GM21737 (cell line): ENCODE measurements around the gene COMMD1.
A peak's percentile ranks its signal among the peaks of the same experiment; 100 is the strongest.
"Not testable (repeated sequence)": the region's sequence is repeated elsewhere in the genome, so short reads cannot be mapped to it uniquely, and the experiment has no call there.

Source experiments
- ATAC-seq: cut with Tn5 transposase; IDR thresholded peaks from one replicate; pipeline ENCODE4 v1.9.1; 2021; ENCODE audit warnings: mild to moderate bottlenecking, moderate library complexity; ENCODE audit not compliant: unreplicated experiment

COMMD1 gene

DNA sequence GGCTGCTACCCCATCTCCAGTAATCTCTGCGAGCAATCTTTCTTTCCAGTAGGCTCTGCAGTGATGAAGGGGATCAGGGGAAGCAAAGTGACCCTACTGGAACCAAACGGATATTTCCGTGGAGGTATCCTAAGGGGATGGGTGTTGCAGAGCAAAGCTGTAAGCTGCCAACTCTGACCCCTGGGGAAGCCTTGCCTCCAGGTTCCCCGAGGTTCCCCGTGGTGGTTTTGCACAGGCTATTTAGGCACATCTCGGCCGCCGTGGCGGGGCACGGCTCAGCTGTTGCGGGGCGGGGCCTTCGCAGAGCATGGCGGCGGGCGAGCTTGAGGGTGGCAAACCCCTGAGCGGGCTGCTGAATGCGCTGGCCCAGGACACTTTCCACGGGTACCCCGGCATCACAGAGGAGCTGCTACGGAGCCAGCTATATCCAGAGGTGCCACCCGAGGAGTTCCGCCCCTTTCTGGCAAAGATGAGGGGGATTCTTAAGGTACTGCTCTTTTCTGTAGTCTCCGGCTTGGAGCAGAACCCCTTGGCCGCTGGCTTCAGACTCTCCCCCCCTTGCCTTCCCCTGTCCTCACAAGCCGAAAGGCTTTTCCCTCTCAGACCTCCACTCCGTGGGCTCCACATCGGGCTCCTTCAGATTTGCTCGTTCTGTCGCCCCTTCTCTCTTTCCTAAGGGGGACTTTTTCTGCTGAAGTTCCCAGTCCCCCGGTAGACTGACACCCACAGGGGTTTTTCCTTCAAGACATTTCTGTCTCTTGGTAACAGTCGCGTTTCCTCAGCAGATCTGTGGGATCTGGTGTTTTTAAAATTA, at the start of gene COMMD1:
Gene COMMD1 (plus strand): TSS at position 303 of the 814 bp plus-strand sequence. CDS start 5 bp downstream, at position 308.
- peak; percentile 97 for ATAC-seq

DNA sequence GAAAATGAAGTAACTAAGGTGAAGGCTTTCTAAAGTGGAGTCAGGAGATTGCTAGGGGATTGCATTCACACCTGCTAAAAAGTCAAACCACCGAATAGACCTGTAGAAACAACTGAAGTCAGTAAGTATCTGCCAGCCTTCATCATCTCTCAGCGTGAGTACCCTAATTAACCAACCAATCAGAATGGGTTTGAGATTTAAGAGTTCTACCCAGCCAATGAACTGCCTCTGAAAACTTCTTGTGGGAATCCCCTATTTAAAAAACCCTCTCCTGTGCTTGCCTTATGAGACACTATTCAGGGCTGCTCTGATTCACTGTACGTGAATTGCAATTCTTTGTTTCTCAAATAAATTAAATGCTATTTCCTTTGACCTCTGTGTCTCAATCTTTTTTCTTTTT, 48.2 kb upstream of the COMMD1 start:
- no peak for ATAC-seq

DNA sequence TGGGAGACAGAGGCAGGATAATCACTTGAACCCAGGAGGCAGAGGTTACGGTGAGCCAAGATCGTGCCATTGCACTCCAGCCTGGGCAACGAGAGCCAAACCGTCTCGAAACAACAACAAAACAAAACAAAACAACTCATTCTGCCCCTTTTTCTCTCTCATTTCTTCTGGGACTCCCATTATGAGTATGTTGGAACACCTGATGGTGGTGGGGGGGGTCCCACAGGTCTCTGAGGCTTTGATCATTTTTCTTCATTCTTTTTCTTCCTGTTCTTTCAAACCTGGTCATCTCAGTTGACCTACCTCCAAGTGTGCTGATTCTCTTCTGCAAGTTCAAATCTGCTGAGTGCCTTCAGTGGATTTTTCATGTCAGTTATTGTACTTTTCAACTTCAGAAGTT, 43.4 kb upstream of the COMMD1 start:
- no peak for ATAC-seq

DNA sequence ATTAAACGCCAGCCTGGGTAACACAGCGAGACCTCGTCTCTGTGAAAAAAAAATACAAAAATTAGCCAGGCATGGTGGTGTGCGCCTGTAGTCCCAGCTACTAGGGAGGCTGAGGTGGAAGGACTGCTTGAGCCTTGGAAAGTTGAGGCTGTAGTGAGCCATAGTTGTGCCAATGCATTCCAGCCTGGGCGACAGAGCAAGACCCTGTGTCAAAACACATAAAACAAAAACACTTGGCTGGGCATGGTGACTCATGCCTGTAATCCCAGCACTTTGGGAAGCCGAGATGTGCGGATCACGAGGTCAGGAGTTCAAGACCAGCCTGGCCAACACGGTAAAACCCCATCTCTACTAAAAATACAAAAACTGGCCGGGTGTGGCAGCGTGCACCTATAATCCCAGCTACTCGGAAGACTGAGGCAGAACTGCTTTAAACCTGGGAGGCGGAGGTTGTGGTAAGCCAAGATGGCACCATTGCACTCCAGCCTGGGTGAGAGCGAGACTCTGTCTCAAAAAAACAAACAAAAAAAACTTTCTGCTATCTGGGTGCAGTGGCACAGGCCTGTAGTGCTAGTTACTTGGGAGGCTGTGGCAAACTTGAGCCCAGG, 38.9 kb upstream of the COMMD1 start:
- ATAC-seq: not testable (repeated sequence)

DNA sequence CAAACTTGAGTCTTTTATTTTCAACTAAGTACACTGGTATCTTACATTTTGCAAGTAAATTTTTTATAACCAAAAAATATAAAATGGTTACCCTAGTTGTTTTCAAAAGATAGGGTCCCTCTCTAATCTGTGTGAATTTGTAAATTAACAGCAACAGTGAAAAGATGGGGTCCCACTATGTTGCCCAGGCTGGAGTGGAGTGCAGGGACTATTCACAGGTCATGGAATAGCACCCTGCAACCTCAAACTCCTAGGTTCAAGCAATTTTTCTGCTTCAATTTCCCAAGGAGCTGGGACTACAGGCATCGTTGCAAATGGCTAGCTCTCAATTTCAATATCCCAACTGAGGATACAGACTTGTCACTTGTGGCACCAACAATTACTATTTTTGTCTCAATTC, 29.1 kb upstream of the COMMD1 start:
- ATAC-seq: no peak

DNA sequence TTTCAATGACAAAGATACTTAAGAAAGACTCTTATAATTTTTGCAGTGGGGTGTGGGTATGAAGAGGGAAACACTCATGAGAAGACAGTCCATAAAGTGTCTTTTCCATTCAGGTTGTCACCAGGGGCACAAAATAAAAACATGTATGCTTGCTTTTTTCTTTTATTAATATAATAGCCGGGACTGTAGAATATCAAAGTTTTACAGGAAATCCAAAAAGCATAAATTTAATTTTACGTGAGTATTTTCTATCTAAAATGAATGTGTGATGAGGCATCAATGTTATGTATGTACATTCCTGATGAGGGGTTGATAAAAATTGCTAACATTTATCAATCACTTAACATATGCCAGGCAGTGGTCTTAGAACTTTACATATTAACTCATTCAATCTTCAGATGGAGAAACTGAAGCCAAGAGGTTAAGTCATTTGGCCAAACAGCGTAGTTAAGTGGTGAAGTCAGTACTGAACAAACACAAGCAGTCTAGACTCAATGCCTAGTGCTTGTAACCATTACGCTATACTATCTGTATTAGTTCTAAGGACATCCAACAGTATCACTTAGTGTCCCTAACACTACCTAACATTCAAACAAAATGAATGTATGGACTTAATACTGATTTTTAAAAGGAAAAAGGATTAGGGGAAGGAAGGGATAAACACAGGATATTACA, 27.8 kb upstream of the COMMD1 start:
- no peak for ATAC-seq

DNA sequence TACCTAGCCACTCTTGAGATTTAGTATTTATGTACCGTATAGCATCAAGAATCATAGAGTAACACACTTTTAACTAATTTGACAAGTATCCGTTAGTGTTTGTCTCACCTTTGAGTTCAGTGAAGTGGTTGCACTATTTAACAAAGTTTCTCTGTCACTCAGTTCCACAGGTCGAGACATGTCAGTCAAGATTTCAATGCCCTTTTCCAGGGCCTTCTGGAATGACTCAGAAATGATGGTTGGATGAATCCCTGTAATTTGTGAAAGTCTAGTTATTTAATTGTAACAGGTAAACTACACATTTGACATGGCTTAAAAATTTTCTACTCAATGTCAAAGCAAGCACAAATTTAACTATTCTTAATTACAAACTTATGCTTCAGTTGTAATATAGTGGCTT, 26.7 kb upstream of the COMMD1 start:
- no peak for ATAC-seq

DNA sequence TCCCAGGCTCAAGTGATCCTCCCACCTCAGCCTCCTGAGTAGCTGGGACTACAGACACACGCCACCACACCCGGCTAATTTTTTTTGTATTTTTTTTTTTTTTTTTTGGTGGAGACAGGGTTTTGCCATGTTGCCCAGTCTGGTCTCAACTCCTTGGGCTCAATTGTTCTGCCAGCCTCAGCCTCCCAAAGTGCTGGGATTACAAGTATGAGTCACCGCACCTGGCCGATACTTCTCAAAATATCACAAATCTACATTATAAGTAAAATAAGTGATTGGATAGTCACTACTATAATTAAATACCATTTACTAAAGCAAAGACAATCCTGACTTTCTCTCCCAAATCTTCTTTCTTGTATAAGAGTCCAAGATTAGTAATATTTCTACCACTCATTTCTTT, 26.1 kb upstream of the COMMD1 start:
- not testable (repeated sequence) for ATAC-seq

DNA sequence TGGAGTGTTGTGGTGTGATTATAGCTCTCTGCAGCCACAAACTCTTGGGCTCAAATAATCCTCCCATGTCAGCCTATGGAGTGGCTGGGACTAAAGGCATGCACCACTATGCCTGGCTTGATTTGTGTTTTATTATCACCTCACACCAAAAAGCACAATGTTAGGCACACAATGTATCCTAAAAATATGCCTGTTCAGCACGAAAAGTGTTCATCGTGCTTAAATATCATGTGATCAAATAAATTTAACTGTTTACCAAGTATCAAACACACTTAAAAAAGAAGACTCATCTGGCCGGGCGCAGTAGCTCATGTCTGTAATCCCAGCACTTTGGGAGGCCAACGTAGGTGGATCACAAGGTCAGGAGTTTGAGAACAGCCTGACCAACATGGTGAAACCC, 22.6 kb upstream of the COMMD1 start:
- ATAC-seq: no peak

DNA sequence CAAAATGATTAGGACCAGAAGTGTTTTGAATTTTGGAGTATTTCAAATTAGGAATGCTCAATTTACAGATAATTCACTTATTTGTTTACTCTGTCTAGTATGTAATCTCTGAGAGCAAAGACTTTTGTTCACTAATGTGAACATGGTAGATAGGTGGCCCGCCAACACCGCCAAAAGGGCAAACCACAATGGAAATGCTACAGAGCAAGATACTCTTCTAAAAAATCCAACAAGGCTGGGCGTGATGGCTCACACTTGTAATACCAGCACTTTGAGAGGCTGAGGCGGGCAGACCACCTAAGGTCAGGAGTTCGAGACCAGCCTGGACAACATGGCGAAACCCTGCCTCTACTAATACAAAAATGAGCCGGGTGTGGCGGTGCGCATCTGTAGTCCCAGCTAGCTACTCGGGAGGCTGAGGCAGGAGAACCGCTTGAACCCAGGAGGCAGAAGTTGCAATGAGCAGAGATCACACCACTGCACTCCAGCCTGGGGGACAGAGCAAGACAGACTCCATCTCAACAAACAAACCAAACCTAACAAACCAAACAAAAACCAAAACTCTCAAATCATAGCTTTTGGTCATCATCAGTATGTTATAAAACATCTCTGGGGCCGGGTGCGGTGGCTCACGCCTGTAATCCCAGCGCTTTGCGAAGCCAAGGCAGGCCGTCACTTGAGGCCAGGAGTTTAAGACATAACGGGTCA, 19.4 kb upstream of the COMMD1 start:
- no peak for ATAC-seq

DNA sequence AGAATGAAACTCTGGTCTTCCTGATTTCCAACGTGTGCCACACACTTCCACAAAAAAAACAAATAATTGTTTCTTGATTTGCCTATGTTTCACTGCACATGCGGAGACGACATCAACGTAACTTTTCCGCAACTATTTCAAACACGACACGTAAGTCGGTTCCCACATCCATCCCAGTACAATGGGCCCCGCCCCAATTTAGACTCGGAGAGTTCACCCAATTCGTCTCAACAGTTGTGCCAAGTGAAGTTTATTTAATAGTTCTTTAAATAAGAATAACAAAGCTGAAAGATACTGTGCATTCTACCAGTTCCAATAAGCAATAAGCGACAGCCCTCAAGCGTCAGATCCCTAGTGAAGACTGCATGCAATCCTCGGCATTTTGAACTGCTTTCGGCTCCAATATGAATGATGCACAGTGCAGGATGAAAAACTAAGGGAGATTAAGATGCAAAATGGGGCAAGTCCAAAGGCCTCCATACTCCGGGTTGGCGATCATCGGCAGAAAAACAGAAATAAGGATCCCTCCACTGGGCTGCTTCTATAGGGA, 17.7 kb upstream of the COMMD1 start:
- ATAC-seq: no peak

DNA sequence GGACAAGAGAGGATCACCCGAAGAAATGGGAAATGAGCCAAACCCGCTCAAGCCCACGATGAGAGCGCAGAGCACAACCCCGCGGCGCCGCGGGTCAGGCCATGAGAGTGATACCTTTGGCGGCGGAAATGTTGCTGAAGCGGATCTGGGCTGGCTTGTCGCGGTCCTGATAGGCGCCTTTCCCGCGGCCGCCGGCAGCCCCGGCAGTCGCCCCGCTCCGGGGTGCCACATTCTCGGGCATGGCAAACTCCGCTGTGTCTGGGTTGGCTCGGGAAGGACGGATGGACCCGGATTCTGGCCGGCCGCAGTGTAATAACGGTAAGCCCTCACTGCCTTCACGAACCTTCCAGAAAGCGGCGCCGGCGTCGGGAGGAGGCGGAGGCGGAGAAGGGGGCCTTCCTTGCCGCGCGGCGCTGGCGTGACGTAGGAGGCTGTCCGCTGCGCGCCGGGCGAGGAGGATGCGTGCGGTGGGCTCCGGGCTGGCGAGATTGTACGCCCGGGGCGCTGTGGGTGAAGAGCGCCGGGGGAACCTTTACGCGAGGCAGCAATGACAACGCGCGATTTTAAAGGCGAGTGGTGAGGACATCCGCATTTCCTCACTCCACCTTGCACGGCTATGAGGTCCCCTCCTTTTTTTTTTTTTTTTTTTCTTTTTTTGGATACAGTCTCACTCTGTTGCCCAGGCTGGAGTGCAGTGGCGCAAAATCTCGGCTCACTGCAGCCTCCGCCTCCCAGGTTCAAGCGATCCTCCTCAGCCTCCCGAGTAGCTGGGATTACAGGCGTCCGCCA, 17.0 kb upstream of the COMMD1 start, which contains the start of gene CCT4:
Gene CCT4 (minus strand): TSS at position 390 of the 789 bp plus-strand sequence. CDS start 149 bp downstream, at position 241.
- peak; percentile 72 for ATAC-seq

DNA sequence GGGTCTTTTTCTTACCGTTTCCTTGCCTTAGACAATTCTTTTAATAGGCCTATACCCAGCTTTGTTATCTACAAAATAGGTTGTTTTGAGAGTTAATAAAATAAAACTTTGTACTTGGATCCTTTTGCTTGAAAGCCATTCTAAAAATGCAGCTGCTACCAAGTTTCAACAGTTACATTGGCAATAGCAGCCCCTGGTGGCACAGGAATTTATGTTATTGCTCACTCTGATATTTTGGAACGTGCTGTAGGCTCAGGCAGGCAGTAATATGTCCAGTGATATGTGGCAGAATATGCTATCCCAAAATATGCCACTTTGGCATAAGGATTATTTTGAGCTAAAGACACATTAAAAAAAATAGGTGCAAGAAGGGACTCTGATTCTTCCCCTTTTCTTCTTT, 6.7 kb upstream of the COMMD1 start:
- no peak for ATAC-seq

DNA sequence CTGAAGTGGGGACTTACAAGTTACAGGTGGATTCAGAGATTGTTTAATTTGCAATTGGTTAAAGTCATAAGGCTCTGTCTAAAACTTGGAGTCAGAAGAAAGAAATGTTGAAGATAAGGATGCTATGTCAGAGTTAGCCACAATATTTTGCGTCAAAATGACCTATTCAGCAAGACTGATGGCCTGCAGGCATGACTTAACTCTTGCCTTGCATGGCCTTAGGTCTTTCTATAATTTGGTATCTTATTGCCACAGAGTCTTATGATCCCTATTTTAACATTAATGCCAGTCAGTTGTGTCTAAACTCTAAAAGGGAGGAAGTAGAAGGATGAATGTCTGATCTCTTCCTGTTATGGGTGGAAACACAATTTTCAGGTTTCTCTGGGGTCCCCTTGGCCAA, 5.2 kb upstream of the COMMD1 start:
- no peak for ATAC-seq

DNA sequence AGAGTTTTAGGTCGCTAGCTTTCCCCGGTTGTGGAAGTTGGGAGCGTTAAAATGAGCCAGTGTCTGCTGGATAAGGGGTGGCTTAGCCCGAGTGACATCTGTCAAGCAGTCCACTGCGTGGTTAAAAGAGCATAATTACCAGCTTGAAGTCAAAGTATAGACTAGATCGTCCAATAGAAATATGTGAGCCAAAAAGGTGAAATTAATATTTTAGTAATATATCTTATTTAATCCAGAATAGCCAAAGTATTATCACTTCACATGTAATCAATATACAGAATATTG, 654 bp downstream of the COMMD1 start:
- ATAC-seq: no peak

DNA sequence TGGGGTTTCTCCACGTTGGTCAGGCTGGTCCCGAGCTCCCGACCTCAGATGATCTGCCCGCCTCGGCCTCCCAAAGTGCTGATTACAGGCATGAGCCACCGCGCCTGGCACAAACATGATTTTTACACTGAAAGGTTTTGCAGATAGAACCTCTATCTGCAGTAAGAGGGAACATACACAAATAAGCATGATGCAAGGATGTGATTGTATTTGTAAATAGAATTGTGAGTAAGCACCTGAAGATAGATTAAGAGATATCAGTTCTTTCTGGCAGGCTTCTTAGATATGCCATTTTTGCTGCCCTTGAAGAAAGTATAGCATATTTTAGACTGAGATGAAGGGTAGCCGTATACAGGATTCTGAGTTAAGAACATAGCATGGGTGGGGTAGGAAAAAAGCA, 3.6 kb downstream of the COMMD1 start:
- no peak for ATAC-seq

DNA sequence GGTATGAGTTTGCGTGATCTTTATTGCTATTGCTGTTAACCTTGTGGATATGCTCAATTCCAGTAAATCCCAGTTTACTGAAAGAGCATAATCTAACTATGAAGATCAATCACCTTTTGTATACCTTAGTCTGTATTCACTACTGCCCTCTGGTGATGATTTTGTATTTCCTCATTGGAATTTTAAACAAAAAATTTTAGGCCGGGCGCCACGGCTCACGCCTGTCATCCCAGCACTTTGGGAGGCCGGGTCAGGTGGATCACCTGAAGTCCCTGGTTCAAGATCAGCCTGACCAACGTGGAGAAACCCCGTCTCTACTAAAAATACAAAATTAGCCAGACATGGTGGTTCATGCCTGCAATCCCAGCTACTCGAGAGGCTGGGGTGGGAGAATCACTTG, 5.1 kb downstream of the COMMD1 start:
- ATAC-seq: no peak

DNA sequence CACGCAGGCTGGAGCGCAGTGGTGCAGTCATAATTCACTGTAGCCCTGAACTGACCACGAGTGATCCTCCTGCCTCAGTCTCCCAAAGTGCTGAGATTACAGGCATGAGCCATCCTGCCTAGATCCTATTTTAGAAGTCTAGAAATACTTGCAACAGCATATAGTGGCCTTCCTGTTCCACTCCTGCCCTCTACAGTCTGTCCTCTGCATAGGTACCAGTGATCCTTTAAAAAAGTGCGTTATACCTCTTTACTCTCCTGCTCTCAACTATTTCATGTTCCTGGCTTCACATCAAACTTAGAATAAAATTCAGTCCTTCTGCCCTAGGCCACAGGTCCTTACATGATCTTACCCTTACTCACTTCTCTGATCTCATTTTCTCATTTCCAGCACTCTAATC, 6.0 kb downstream of the COMMD1 start:
- no peak for ATAC-seq

DNA sequence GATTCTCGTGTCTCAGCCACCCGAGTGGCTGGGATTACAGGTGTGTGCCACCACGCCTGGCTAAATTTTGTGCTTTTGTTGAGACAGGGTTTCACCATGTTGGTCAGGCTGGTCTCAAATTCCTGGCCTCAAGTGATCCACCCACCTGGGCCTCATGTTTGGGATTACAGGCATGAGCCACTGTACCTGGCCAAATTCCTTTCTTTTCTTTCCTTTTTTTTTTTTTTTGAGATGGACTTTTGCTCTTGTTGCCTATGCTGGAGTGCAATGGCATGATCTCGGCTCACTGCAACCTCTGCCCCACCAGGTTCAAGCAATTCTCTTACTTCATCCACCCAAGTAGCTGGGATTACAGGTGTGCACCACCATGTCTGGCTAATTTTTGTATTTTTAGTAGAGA, 9.3 kb downstream of the COMMD1 start:
- not testable (repeated sequence) for ATAC-seq

DNA sequence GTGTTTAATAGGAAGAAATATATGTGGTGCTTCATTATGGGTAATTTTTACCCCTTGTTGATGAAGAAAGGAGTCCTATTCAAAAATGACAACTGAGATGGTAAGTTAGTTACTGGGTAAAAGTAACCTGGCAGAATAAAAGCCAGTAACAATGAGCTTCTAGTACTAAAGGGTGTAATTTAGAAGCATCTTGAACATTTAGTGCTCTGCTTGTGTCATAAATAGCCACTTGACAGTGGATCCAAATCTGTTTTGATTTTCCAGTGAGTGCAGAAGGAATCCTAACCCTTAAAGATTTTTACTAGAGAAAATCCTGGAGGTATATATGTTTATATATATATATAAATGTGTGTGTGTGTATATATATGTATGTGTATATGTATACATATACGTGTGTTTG, 15.1 kb downstream of the COMMD1 start:
- ATAC-seq: no peak
